HepG2 (cell line): Measurements from ENCODE around the gene MYO3B.

Experiments used
- NR2C2 ChIP-seq: sonication (generic); formaldehyde crosslinking; IDR thresholded peaks from 2 replicates; pipeline ENCODE4 v1.4.0; 2020; ENCODE audit warnings: missing genetic modification reagents, mild to moderate bottlenecking, moderate library complexity, borderline replicate concordance
- TF ChIP-seq, protein P1 (sequence below): sonication (generic); formaldehyde crosslinking; IDR thresholded peaks from 2 replicates; pipeline ENCODE4 v1.4.0; 2020; ENCODE audit warnings: mild to moderate bottlenecking, missing genetic modification reagents
- TF ChIP-seq, protein P2 (sequence below): sonication (generic); formaldehyde crosslinking; IDR thresholded peaks from 2 replicates; pipeline ENCODE4 v1.5.0; 2020; ENCODE audit warnings: mild to moderate bottlenecking, missing genetic modification reagents, moderate library complexity
- TF ChIP-seq, protein P3 (sequence below): sonication (generic); formaldehyde crosslinking; IDR thresholded peaks from 2 replicates; pipeline ENCODE4 v1.4.0; 2020; ENCODE audit warnings: missing genetic modification reagents, mild to moderate bottlenecking, borderline replicate concordance

DNA sequence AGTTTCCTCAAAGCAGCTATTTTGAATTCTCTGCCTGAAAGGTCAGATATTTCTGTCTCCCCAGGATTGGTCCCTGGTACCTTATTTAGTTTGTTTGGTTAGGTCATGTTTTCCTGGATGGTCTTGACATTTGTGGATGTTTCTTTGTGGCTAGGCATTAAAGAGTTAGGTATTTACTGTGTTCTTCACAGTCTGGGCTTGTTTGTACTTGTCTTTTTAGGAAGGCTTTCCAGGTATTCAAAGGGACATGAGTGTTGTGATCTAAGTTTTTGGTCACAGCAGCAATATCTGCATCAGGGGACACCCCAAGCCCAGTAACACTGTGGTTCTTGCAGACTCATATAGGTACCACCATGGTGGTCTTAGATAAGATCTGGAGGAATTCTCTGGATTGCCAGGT, 11.8 kb downstream of the MYO3B start:
- TF ChIP-seq, protein P1, sequence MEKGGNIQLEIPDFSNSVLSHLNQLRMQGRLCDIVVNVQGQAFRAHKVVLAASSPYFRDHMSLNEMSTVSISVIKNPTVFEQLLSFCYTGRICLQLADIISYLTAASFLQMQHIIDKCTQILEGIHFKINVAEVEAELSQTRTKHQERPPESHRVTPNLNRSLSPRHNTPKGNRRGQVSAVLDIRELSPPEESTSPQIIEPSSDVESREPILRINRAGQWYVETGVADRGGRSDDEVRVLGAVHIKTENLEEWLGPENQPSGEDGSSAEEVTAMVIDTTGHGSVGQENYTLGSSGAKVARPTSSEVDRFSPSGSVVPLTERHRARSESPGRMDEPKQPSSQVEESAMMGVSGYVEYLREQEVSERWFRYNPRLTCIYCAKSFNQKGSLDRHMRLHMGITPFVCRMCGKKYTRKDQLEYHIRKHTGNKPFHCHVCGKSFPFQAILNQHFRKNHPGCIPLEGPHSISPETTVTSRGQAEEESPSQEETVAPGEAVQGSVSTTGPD (CRISPR knock-in tag) = no peak
- TF ChIP-seq, protein P2, sequence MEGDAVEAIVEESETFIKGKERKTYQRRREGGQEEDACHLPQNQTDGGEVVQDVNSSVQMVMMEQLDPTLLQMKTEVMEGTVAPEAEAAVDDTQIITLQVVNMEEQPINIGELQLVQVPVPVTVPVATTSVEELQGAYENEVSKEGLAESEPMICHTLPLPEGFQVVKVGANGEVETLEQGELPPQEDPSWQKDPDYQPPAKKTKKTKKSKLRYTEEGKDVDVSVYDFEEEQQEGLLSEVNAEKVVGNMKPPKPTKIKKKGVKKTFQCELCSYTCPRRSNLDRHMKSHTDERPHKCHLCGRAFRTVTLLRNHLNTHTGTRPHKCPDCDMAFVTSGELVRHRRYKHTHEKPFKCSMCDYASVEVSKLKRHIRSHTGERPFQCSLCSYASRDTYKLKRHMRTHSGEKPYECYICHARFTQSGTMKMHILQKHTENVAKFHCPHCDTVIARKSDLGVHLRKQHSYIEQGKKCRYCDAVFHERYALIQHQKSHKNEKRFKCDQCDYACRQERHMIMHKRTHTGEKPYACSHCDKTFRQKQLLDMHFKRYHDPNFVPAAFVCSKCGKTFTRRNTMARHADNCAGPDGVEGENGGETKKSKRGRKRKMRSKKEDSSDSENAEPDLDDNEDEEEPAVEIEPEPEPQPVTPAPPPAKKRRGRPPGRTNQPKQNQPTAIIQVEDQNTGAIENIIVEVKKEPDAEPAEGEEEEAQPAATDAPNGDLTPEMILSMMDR (CRISPR knock-in tag) = no peak
- no peak for TF ChIP-seq NR2C2 (CRISPR knock-in tag)
- TF ChIP-seq, protein P3, sequence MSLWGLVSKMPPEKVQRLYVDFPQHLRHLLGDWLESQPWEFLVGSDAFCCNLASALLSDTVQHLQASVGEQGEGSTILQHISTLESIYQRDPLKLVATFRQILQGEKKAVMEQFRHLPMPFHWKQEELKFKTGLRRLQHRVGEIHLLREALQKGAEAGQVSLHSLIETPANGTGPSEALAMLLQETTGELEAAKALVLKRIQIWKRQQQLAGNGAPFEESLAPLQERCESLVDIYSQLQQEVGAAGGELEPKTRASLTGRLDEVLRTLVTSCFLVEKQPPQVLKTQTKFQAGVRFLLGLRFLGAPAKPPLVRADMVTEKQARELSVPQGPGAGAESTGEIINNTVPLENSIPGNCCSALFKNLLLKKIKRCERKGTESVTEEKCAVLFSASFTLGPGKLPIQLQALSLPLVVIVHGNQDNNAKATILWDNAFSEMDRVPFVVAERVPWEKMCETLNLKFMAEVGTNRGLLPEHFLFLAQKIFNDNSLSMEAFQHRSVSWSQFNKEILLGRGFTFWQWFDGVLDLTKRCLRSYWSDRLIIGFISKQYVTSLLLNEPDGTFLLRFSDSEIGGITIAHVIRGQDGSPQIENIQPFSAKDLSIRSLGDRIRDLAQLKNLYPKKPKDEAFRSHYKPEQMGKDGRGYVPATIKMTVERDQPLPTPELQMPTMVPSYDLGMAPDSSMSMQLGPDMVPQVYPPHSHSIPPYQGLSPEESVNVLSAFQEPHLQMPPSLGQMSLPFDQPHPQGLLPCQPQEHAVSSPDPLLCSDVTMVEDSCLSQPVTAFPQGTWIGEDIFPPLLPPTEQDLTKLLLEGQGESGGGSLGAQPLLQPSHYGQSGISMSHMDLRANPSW (CRISPR knock-in tag) = no peak
